Measurements from ENCODE around the gene CHTF8.

DNA sequence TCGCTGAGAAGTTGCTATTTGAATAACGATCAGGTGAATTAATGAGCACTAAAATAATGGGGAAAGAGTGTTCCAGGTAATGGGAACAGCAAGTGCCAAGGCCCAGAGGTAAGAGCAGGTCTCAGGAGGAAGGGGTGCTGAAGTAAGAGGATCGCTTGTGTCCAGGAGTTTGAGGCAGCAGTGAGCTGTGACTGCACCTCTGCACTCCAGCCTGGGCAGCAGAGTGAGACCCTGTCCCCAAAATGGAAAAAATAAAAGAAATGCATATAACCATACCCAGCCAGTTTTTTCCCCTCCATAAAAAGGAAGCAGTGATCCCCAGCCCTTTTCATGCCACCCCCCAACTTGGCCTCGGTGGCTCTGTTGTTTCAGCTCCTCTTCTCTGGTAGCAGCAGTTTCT is 43.7 kb downstream of the CHTF8 start:
- TF ChIP-seq GATA2 (IDR thresholded peaks at IDR 0.05; ENCODE audit: low read depth, low read length), result no peak
- no peak for TF ChIP-seq GATA3 (IDR thresholded peaks at IDR 0.05; ENCODE audit: low read depth, low read length)

Data from SH-SY5Y (cell line).